ENCODE results near the gene GRM1. TPM values are rescaled to one million over a fixed set of nuclear protein-coding genes. Genes with fewer than 3 reads are reported as not detected.
"Not testable (repeated sequence)": the region's sequence is repeated elsewhere in the genome, so short reads cannot be mapped to it uniquely, and the experiment has no call there.

GRM1 gene
- total and polyA plus RNA-seq, 5 donors from 2014 or later, result 0.10 TPM; not detected in 4

DNA sequence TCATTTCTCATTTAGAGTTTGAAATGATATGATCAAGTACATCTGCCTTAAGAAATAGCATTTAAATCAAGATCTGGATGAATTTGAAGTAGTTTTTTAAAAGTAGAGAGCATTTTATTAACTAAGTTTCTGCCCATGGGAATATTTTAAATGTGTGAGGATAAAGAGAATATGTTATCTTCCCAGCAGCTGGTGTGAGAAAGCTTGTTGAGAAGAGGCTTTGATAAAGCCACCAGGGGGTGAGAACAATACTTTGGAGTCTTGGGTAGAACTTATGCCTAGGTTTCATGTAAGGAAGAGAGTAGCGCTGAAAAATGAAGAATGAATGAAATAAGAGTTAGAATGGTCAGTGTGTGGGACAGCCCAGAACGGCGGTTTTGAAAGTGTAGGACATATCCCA is 190.2 kb downstream of the GRM1 start:
- DNase-seq, result no peak
- Mint-ChIP-seq H3K27ac (no peak overlapping the region), H3K36me3 (no peaks in the 10 kb centered on the region), H3K27me3 (no peaks in the 10 kb centered on the region), H3K4me3 (no peak overlapping the region), H3K4me1 (no peaks in the 10 kb centered on the region), H3K9me3 (peaks cover 0 to 5% (median 0%) of the 10 kb centered on the region in 7 donors)
- H3K27me3 ChIP-seq (ENCODE audit: control insufficient read depth, insufficient read depth, low read length), result no peaks in the 10 kb centered on the region
- no peaks in the 10 kb centered on the region for H3K36me3 ChIP-seq (ENCODE audit: control insufficient read depth, insufficient read depth, low read length)
- no peaks in the 10 kb centered on the region for H3K9me3 ChIP-seq (ENCODE audit: control insufficient read depth in 2 of 2, low read length in 2 of 2)
- no peaks in the 10 kb centered on the region for H3K4me1 ChIP-seq (ENCODE audit: control insufficient read depth, insufficient read depth, low read length, poor library complexity, severe bottlenecking)
- no peak overlapping the region for H3K27ac ChIP-seq (ENCODE audit: insufficient read depth, low read length, poor library complexity, severe bottlenecking)
- H3K4me3 ChIP-seq (ENCODE audit: low read depth, low read length), result no peak overlapping the region
- ATAC-seq (ENCODE audit: low read depth in 2 of 2), result no peak

DNA sequence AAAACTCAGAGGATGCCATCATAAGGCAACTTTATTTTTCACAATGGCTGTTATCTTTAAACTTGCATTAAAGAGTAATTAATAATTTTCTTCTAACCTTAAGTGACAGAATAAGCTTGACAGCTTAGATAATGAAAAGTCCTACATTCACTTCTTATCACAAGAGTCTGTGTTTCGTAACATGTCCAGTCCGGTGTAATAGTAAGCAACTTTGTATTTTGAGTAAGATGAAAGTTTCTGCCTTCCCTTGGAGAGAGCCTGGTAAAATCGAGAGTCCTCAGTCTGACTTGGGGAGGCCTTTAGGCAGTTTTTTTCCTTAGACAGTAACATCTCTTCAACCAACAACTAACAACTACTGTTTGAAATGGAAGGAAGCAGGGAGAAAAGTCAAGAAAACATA is 195.6 kb downstream of the GRM1 start:
- H3K27me3 ChIP-seq (ENCODE audit: control insufficient read depth, insufficient read depth, low read length), result no peaks in the 10 kb centered on the region
- H3K9me3 ChIP-seq (ENCODE audit: control insufficient read depth in 2 of 2, low read length in 2 of 2), result no peaks in the 10 kb centered on the region
- H3K27ac ChIP-seq (ENCODE audit: insufficient read depth, low read length, poor library complexity, severe bottlenecking), result no peak overlapping the region
- Mint-ChIP-seq H3K36me3 (no peaks in the 10 kb centered on the region), H3K27me3 (no peaks in the 10 kb centered on the region), H3K4me1 (no peaks in the 10 kb centered on the region), H3K27ac (no peak overlapping the region), H3K4me3 (no peak overlapping the region), H3K9me3 (peaks cover 0 to 3% (median 0%) of the 10 kb centered on the region in 7 donors)
- ATAC-seq (ENCODE audit: low read depth in 2 of 2) (no peak), DNase-seq (no peak)
- no peaks in the 10 kb centered on the region for H3K4me1 ChIP-seq (ENCODE audit: control insufficient read depth, insufficient read depth, low read length, poor library complexity, severe bottlenecking)
- no peaks in the 10 kb centered on the region for H3K36me3 ChIP-seq (ENCODE audit: control insufficient read depth, insufficient read depth, low read length)
- no peak overlapping the region for H3K4me3 ChIP-seq (ENCODE audit: low read depth, low read length)

DNA sequence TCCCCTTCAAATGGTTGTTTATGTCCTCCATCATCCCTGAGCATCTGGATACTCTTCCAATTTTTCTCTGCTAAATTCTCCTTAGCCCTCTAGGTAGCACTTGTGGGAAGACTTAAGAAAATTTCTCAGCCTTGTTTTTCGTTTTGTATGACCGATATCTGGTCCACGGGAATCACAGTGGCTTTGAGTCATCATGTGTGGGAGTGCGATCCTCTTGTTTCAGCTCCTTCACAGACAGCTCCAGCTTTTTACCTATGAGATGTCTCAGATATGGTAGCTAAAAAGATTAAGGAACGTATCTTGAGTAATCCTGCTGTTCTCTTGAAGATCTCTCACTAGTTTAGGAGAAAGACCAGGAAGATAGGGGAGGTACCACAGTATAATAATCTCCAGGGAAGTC is 196.1 kb downstream of the GRM1 start:
- Mint-ChIP-seq H3K4me3 (no peak overlapping the region), H3K9me3 (peaks cover 0 to 3% (median 0%) of the 10 kb centered on the region in 7 donors), H3K4me1 (no peaks in the 10 kb centered on the region), H3K36me3 (no peaks in the 10 kb centered on the region), H3K27ac (no peak overlapping the region), H3K27me3 (no peaks in the 10 kb centered on the region)
- H3K27ac ChIP-seq (ENCODE audit: insufficient read depth, low read length, poor library complexity, severe bottlenecking), result no peak overlapping the region
- no peaks in the 10 kb centered on the region for H3K4me1 ChIP-seq (ENCODE audit: control insufficient read depth, insufficient read depth, low read length, poor library complexity, severe bottlenecking)
- H3K9me3 ChIP-seq (ENCODE audit: control insufficient read depth in 2 of 2, low read length in 2 of 2), result no peaks in the 10 kb centered on the region
- no peak overlapping the region for H3K4me3 ChIP-seq (ENCODE audit: low read depth, low read length)
- no peaks in the 10 kb centered on the region for H3K27me3 ChIP-seq (ENCODE audit: control insufficient read depth, insufficient read depth, low read length)
- ATAC-seq (ENCODE audit: low read depth in 2 of 2) (no peak), DNase-seq (no peak)
- H3K36me3 ChIP-seq (ENCODE audit: control insufficient read depth, insufficient read depth, low read length), result no peaks in the 10 kb centered on the region

DNA sequence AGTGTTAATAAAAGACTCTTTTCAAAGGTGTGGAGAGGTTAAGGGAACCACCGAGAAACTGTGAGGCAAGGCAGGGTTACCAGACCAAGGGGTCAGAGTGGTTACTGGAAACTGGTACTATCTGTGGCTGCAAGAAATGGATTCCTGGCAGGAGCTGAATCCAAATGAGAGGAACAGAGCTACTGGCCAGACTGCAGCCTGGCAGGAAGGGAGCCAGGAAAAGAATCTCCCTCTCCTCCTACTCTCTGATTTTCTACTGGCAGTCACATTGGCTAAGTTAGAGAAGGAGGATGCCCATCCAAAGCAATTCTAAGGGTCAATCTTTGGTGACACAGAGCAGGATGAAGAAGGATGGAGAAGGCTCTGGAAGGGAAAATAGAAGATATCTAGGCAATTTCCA is 211.5 kb downstream of the GRM1 start:
- DNase-seq, result no peak
- no peak overlapping the region for H3K27ac Mint-ChIP-seq
- Histone ChIP-seq H3K27ac (ENCODE audit: insufficient read depth, low read length, poor library complexity, severe bottlenecking) (no peak overlapping the region), H3K36me3 (ENCODE audit: control insufficient read depth, insufficient read depth, low read length) (no peaks in the 10 kb centered on the region), H3K4me1 (ENCODE audit: control insufficient read depth, insufficient read depth, low read length, poor library complexity, severe bottlenecking) (no peaks in the 10 kb centered on the region), H3K4me3 (ENCODE audit: low read depth, low read length) (no peak overlapping the region), H3K9me3 (ENCODE audit: control insufficient read depth in 2 of 2, low read length in 2 of 2) (no peaks in the 10 kb centered on the region), H3K27me3 (ENCODE audit: control insufficient read depth, insufficient read depth, low read length) (no peaks in the 10 kb centered on the region)
- H3K4me1 Mint-ChIP-seq, result no peaks in the 10 kb centered on the region
- peaks cover 5% of the 10 kb centered on the region for H3K27me3 Mint-ChIP-seq
- no peaks in the 10 kb centered on the region for H3K36me3 Mint-ChIP-seq
- no peak overlapping the region for H3K4me3 Mint-ChIP-seq
- ATAC-seq (ENCODE audit: low read depth in 2 of 2), result no peak
- H3K9me3 Mint-ChIP-seq, result peaks cover 0 to 9% (median 0%) of the 10 kb centered on the region in 7 donors

GRCh38 chr6:146240807-146241206 is 211.9 kb downstream of the GRM1 start:
- no peaks in the 10 kb centered on the region for H3K27me3 ChIP-seq (ENCODE audit: control insufficient read depth, insufficient read depth, low read length)
- Mint-ChIP-seq H3K4me3 (no peak overlapping the region), H3K4me1 (no peaks in the 10 kb centered on the region), H3K36me3 (no peaks in the 10 kb centered on the region), H3K9me3 (peaks cover 0 to 9% (median 0%) of the 10 kb centered on the region in 7 donors), H3K27me3 (no peaks in the 10 kb centered on the region), H3K27ac (no peak overlapping the region)
- H3K27ac ChIP-seq (ENCODE audit: insufficient read depth, low read length, poor library complexity, severe bottlenecking), result no peak overlapping the region
- DNase-seq, result no peak
- ATAC-seq (ENCODE audit: low read depth in 2 of 2), result no peak
- H3K36me3 ChIP-seq (ENCODE audit: control insufficient read depth, insufficient read depth, low read length), result no peaks in the 10 kb centered on the region
- H3K4me1 ChIP-seq (ENCODE audit: control insufficient read depth, insufficient read depth, low read length, poor library complexity, severe bottlenecking), result no peaks in the 10 kb centered on the region
- H3K9me3 ChIP-seq (ENCODE audit: control insufficient read depth in 2 of 2, low read length in 2 of 2), result no peaks in the 10 kb centered on the region
- no peak overlapping the region for H3K4me3 ChIP-seq (ENCODE audit: low read depth, low read length)

DNA sequence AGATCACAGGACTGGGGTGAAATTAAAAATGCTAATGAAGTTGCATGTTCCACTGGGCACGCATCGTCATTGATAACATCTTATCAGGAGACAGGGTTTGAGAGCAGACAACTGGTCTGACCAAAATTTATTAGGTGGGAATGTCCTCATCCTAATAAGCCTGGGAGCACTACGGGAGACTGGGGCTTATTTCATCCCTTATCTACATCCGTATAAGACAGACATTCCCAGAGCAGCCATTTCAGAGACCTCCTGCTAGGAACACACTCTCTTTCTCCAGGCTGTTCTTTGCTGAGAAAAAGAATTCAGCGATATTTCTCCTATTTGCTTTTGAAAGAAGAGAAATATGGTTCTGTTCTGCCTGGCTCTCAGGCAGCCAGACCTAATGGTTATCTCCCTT is 214.8 kb downstream of the GRM1 start:
- not testable (repeated sequence) for DNase-seq; H3K9me3 Mint-ChIP-seq; H3K36me3 Mint-ChIP-seq; H3K4me1 ChIP-seq (ENCODE audit: control insufficient read depth, insufficient read depth, low read length, poor library complexity, severe bottlenecking); H3K27ac ChIP-seq (ENCODE audit: insufficient read depth, low read length, poor library complexity, severe bottlenecking); ATAC-seq (ENCODE audit: low read depth in 2 of 2); H3K4me3 Mint-ChIP-seq; H3K9me3 ChIP-seq (ENCODE audit: control insufficient read depth in 2 of 2, low read length in 2 of 2); H3K27ac Mint-ChIP-seq; H3K4me1 Mint-ChIP-seq; H3K27me3 ChIP-seq (ENCODE audit: control insufficient read depth, insufficient read depth, low read length); H3K4me3 ChIP-seq (ENCODE audit: low read depth, low read length); H3K27me3 Mint-ChIP-seq; H3K36me3 ChIP-seq (ENCODE audit: control insufficient read depth, insufficient read depth, low read length)

DNA sequence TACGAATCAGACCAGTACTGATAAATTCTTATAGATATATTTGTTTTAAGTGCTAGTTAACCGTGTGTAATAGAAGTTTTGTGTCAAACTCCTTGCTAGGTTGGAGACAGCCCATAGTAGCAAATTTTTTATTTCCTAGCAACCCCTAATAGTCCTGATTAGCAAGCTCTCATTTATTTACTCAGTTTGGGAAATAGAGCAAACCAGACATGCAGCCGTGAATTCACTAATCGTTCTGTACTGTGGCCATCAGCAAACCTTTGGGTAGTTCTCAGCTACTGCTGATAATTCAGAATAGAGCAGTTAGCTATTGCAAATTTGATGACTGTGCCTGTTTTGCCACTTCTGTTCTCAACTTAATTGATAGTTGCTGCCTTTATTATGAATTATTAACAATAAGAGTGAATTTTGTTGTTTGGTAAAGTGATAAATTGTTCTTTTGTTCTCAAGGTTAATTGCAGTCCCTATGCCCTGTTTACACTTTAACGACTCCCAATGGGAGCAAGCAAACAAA is 215.8 kb downstream of the GRM1 start:
- H3K27me3 ChIP-seq (ENCODE audit: control insufficient read depth, insufficient read depth, low read length), result no peaks in the 10 kb centered on the region
- no peaks in the 10 kb centered on the region for H3K4me1 ChIP-seq (ENCODE audit: control insufficient read depth, insufficient read depth, low read length, poor library complexity, severe bottlenecking)
- DNase-seq, result no peak
- Mint-ChIP-seq H3K4me3 (no peak overlapping the region), H3K36me3 (no peaks in the 10 kb centered on the region), H3K9me3 (peaks cover 0 to 9% (median 0%) of the 10 kb centered on the region in 7 donors), H3K4me1 (no peaks in the 10 kb centered on the region), H3K27me3 (no peaks in the 10 kb centered on the region), H3K27ac (no peak overlapping the region)
- H3K9me3 ChIP-seq (ENCODE audit: control insufficient read depth in 2 of 2, low read length in 2 of 2), result no peaks in the 10 kb centered on the region
- no peak overlapping the region for H3K27ac ChIP-seq (ENCODE audit: insufficient read depth, low read length, poor library complexity, severe bottlenecking)
- no peak for ATAC-seq (ENCODE audit: low read depth in 2 of 2)
- no peak overlapping the region for H3K4me3 ChIP-seq (ENCODE audit: low read depth, low read length)
- H3K36me3 ChIP-seq (ENCODE audit: control insufficient read depth, insufficient read depth, low read length), result no peaks in the 10 kb centered on the region

DNA sequence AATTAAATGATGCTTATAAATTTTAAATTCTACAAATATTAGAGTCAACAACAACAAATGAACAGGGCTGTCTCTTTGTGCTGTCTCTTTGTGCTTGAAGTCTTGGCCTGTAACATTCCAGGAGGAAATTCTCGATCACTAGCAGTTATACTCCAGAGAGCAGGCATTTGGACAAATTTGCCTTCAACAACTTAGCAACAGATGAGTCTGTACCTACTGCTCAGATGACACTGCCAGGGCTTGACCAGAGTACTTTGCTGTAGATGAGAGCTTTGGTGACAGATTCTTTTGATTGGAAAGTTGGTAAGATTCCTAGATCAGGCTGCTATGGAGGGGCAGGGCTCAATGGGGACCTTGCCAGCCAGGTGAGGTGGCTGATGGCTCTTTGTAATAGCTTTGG is 217.2 kb downstream of the GRM1 start:
- H3K4me1 Mint-ChIP-seq, result no peaks in the 10 kb centered on the region
- no peaks in the 10 kb centered on the region for H3K36me3 ChIP-seq (ENCODE audit: control insufficient read depth, insufficient read depth, low read length)
- no peak overlapping the region for H3K4me3 Mint-ChIP-seq
- ATAC-seq (ENCODE audit: low read depth in 2 of 2) (no peak), DNase-seq (no peak)
- no peak overlapping the region for H3K4me3 ChIP-seq (ENCODE audit: low read depth, low read length)
- no peaks in the 10 kb centered on the region for H3K9me3 ChIP-seq (ENCODE audit: control insufficient read depth in 2 of 2, low read length in 2 of 2)
- H3K27me3 ChIP-seq (ENCODE audit: control insufficient read depth, insufficient read depth, low read length), result no peaks in the 10 kb centered on the region
- H3K4me1 ChIP-seq (ENCODE audit: control insufficient read depth, insufficient read depth, low read length, poor library complexity, severe bottlenecking), result no peaks in the 10 kb centered on the region
- no peaks in the 10 kb centered on the region for H3K36me3 Mint-ChIP-seq
- no peak overlapping the region for H3K27ac ChIP-seq (ENCODE audit: insufficient read depth, low read length, poor library complexity, severe bottlenecking)
- H3K9me3 Mint-ChIP-seq, result peaks cover 0 to 9% (median 0%) of the 10 kb centered on the region in 7 donors
- H3K27ac Mint-ChIP-seq, result no peak overlapping the region
- no peaks in the 10 kb centered on the region for H3K27me3 Mint-ChIP-seq

Measured in CD4-positive, CD25-positive, alpha-beta regulatory T cell (primary cell).